Urinary bladder (tissue), 4 donors: ENCODE data around the gene CHD5. TPM values are rescaled to one million over a fixed set of nuclear protein-coding genes. Genes with fewer than 3 reads are reported as not detected.

ENCODE experiments used
- DNase-seq: peaks from one replicate; pipeline ENCODE4 v3.0.0-alpha.2; 2015; ENCODE audit errors: extremely low spot score
- H3K27ac ChIP-seq: one replicate; pipeline ENCODE4 v1.5.1; 2013; ENCODE audit warnings: low read depth, mild to moderate bottlenecking, moderate library complexity
- H3K36me3 ChIP-seq: one replicate; pipeline ENCODE4 v1.6.1; 2013; ENCODE audit warnings: mild to moderate bottlenecking, moderate library complexity; ENCODE audit not compliant: insufficient read depth
- H3K4me1 ChIP-seq: one replicate; pipeline ENCODE4 v1.6.1; 2013; ENCODE audit warnings: mild to moderate bottlenecking, moderate library complexity; ENCODE audit not compliant: insufficient read depth
- H3K4me3 ChIP-seq: one replicate; pipeline ENCODE4 v1.5.1; 2013; ENCODE audit warnings: low read depth, low read length
- WGBS: extraction: QIAGEN DNeasy Blood & Tissue Kit; methylation state at CpG from one replicate; pipeline ENCODE4 v1.1.7; 2013; 5-methylcytosine and 5-hydroxymethylcytosine counted together
- polyA plus RNA-seq: library from polyadenylated mRNA; stranded (reverse); fragments of 200-250 nt; gene quantifications from one replicate; pipeline ENCODE4 v1.2.3, GENCODE V29; 2013
- total RNA-seq: library from RNA; depleted of rRNA; stranded (reverse); fragments of >200 nt; gene quantifications from one replicate; pipeline ENCODE4 v1.2.3, GENCODE V29; 2014
- donor health status: healthy with polysubstance abuse.
- donor health status: healthy.

Gene CHD5
- total and polyA plus RNA-seq, 2 donors = 0.53 to 1.6 TPM

GRCh38 chr1:6124746-6125365, 55.3 kb downstream of the CHD5 start:
- no peak for DNase-seq
- Histone ChIP-seq H3K4me1 (no peaks in the 10 kb centered on the region), H3K4me3 (no peak overlapping the region), H3K36me3 (no peaks in the 10 kb centered on the region), H3K27ac (no peak overlapping the region)
- 89% methylated on average over 21 of the region's 21 CpGs for WGBS

- DNase-seq = no peak
- no peak overlapping the region for H3K27ac ChIP-seq
- H3K4me3 ChIP-seq = no peak overlapping the region
- no peaks in the 10 kb centered on the region for H3K36me3 ChIP-seq
- no peaks in the 10 kb centered on the region for H3K4me1 ChIP-seq
- WGBS = 85% methylated on average over 12 of the region's 12 CpGs
Measured at GRCh38 chr1:6124341-6124740, 55.8 kb downstream of the CHD5 start.

GRCh38 chr1:6123816-6124215, 56.3 kb downstream of the CHD5 start:
- Histone ChIP-seq H3K4me1 (no peaks in the 10 kb centered on the region), H3K27ac (no peak overlapping the region), H3K4me3 (no peak overlapping the region), H3K36me3 (no peaks in the 10 kb centered on the region)
- no peak for DNase-seq
- WGBS = 77% methylated on average over 10 of the region's 10 CpGs

- 79% methylated on average over 7 of the region's 7 CpGs for WGBS
Measured at GRCh38 chr1:6123083-6123482, 57.0 kb downstream of the CHD5 start.

GRCh38 chr1:6121651-6122370, 58.3 kb downstream of the CHD5 start:
- Histone ChIP-seq H3K27ac (no peak overlapping the region), H3K4me1 (no peaks in the 10 kb centered on the region), H3K36me3 (no peaks in the 10 kb centered on the region), H3K4me3 (no peak overlapping the region)
- WGBS = 92% methylated on average over 17 of the region's 17 CpGs
- no peak for DNase-seq

More at GRCh38 chr1:6123083-6123482, 57.0 kb downstream of the CHD5 start:
- Histone ChIP-seq H3K27ac (no peak overlapping the region), H3K4me3 (no peak overlapping the region), H3K4me1 (no peaks in the 10 kb centered on the region), H3K36me3 (no peaks in the 10 kb centered on the region)
- DNase-seq = no peak

GRCh38 chr1:6121021-6121421, 59.1 kb downstream of the CHD5 start:
- no peak overlapping the region for H3K4me3 ChIP-seq
- H3K27ac ChIP-seq = no peak overlapping the region
- no peaks in the 10 kb centered on the region for H3K4me1 ChIP-seq
- 82% methylated on average over 18 of the region's 18 CpGs for WGBS
- H3K36me3 ChIP-seq = no peaks in the 10 kb centered on the region
- DNase-seq = no peak

- H3K36me3 ChIP-seq = no peaks in the 10 kb centered on the region
- H3K4me3 ChIP-seq = no peak overlapping the region
- 68% methylated on average over 3 of the region's 3 CpGs for WGBS
- no peaks in the 10 kb centered on the region for H3K4me1 ChIP-seq
- DNase-seq = no peak
- no peak overlapping the region for H3K27ac ChIP-seq
Measured at GRCh38 chr1:6118415-6118814, 61.7 kb downstream of the CHD5 start.

GRCh38 chr1:6117624-6118023, 62.5 kb downstream of the CHD5 start:
- no peaks in the 10 kb centered on the region for H3K36me3 ChIP-seq
- H3K4me3 ChIP-seq = no peak overlapping the region
- no peak for DNase-seq
- H3K4me1 ChIP-seq = no peaks in the 10 kb centered on the region
- H3K27ac ChIP-seq = no peak overlapping the region

GRCh38 chr1:6117064-6117463, 63.1 kb downstream of the CHD5 start:
- Histone ChIP-seq H3K27ac (no peak overlapping the region), H3K36me3 (no peaks in the 10 kb centered on the region), H3K4me1 (no peaks in the 10 kb centered on the region), H3K4me3 (no peak overlapping the region)
- DNase-seq = no peak
- 86% methylated on average over 2 of the region's 2 CpGs for WGBS

- Histone ChIP-seq H3K27ac (no peak overlapping the region), H3K4me1 (no peaks in the 10 kb centered on the region), H3K36me3 (no peaks in the 10 kb centered on the region), H3K4me3 (no peak overlapping the region)
- 53% methylated on average over 1 of the region's 1 CpG for WGBS
- DNase-seq = no peak
Measured at GRCh38 chr1:6116137-6116536, 64.0 kb downstream of the CHD5 start.

- 85% methylated on average over 14 of the region's 14 CpGs for WGBS
- H3K36me3 ChIP-seq = no peaks in the 10 kb centered on the region
- DNase-seq = no peak
- H3K4me1 ChIP-seq = no peaks in the 10 kb centered on the region
- H3K4me3 ChIP-seq = no peak overlapping the region
- H3K27ac ChIP-seq = no peak overlapping the region
Measured at GRCh38 chr1:6113745-6114144, 66.4 kb downstream of the CHD5 start.

- DNase-seq = no peak
- WGBS = 76% methylated on average over 10 of the region's 10 CpGs
- H3K4me3 ChIP-seq = no peak overlapping the region
- no peaks in the 10 kb centered on the region for H3K4me1 ChIP-seq
- no peaks in the 10 kb centered on the region for H3K36me3 ChIP-seq
- H3K27ac ChIP-seq = no peak overlapping the region
Measured at GRCh38 chr1:6113116-6113515, 67.0 kb downstream of the CHD5 start.

- 58% methylated on average over 5 of the region's 5 CpGs for WGBS
- Histone ChIP-seq H3K4me1 (no peaks in the 10 kb centered on the region), H3K4me3 (no peak overlapping the region), H3K27ac (no peak overlapping the region), H3K36me3 (no peaks in the 10 kb centered on the region)
- no peak for DNase-seq
Measured at GRCh38 chr1:6112690-6113005, 67.5 kb downstream of the CHD5 start.

- Histone ChIP-seq H3K4me1 (no peaks in the 10 kb centered on the region), H3K36me3 (no peaks in the 10 kb centered on the region), H3K27ac (no peak overlapping the region), H3K4me3 (no peak overlapping the region)
- 75% methylated on average over 13 of the region's 13 CpGs for WGBS
- DNase-seq = no peak
Measured at GRCh38 chr1:6111991-6112689, 68.0 kb downstream of the CHD5 start.
